Embryonic facial prominence (tissue), 1 donor: ENCODE measurements around the gene NTM.
"Not testable (repeated sequence)": the region's sequence is repeated elsewhere in the genome, so short reads cannot be mapped to it uniquely, and the experiment has no call there.

ENCODE experiments used
- DNase-seq: peaks from one replicate; pipeline ENCODE4 v3.0.0-alpha.2; 2016; ENCODE audit errors: extremely low spot score

NTM gene

DNA sequence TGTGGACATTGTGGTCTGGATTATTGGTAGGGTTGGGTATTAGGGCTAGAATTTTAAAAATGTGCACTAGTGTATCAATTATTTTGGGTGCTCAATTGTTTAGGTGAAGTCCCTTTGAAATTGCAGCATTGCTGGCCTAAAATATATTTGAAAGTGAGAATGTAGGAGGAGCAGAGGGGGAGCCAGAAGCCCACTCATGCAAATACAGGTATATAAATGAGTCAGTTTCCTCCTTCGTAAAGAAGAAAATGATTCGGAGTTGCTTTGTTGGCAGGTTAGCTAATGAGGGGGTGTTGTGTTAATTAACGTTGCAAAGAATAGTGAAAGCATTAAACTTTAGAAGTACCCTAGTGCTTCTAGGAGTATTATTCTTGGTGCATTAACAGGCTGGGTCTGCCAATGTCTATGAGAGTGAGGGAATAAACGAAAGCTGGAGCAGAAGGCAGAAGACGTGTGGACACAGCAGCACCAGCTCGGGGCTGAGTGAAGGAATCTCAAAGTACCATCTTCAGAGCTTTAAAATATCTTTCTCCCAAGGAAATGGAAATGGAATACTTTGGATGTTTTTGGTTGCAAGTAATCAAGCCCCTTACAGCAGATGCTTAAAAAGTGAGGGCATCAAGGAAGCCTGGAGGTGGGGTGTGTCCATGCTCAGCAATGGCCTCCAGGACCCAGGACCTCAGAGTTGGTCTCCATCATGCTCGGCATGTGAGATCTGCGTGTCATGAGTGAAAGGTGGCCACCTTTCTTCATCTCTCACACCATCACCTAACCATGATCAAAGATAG, 522.9 kb downstream of the NTM start:
- DNase-seq = no peak

DNA sequence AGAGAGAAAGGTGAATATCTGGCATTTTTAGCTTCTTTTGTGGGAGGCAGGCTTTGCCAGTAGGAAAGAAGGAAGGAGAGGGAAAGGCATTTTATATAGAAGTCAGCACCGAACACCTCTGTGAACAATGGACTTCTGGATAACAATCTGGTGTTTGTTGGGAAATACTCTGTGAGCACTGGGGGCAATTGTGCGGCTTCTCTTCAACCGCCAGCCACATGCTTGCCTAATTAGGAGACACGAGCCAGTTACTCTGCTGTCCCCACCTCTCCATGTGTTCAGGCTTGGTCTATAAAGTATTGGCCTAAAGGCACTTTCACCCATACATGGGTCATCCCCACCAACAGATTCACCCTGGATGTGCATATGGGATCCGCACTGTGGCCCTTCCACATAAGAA, 523.6 kb downstream of the NTM start:
- DNase-seq = no peak

DNA sequence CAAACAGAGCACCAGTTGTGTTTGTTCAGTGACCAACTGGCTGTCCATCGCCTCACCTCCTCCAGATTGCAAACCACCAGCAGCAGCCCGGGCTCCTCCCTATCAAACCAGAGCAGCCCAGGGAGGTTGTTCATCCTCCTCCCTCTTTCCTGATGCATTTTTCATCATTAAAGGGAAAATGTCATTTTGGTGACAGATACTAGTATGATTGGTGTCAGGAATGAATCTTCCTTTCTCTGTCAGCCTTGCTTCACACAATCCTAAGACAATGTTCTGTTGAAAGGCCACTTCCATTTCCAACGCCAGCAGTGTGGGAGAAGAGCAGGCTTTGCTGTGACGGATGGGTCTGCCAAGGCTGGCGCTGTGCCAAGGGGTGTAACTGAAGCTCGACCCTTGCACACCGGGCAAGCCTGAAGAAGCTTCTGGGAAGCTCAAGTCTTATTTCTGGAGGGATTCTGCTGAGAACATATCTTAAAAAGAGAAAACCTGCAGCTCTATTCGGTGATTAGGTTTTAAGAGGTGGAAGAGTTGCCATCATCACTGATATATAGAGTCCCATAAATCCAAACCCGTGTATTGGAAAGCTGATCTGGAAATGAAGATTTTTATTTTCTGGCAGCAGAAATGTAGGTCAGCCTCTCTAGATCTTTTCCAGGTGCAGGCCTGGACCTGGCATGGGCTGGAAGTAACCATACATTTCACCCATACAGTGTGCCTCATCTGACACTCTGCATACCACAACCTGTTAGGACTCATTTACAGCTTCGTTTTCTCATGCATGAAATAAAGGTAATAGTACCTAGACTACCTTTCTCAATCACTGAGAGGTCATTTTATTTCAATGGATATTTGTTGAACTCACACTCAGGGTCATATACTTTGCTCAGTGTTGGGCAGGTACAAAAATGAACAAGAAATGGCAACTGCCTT, 524.5 kb downstream of the NTM start:
- DNase-seq = no peak

DNA sequence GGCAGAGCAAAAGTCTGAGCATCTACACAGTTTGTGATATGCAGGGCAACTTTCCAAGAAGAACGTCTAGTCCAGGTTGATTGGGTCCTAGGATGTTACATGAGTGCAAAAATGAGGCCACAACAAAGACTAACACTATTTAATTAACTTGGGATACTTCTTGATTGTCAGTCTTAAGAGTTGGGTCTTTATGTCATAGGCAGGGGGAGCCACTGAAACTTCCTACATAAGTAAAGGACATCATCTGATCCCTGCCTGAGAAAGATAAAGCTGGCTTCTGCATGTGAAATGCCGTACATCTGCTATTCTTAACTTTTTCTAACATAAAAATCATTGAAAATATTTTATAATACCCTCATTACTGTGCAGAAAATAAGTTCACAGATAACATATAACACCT, 525.5 kb downstream of the NTM start:
- no peak for DNase-seq

DNA sequence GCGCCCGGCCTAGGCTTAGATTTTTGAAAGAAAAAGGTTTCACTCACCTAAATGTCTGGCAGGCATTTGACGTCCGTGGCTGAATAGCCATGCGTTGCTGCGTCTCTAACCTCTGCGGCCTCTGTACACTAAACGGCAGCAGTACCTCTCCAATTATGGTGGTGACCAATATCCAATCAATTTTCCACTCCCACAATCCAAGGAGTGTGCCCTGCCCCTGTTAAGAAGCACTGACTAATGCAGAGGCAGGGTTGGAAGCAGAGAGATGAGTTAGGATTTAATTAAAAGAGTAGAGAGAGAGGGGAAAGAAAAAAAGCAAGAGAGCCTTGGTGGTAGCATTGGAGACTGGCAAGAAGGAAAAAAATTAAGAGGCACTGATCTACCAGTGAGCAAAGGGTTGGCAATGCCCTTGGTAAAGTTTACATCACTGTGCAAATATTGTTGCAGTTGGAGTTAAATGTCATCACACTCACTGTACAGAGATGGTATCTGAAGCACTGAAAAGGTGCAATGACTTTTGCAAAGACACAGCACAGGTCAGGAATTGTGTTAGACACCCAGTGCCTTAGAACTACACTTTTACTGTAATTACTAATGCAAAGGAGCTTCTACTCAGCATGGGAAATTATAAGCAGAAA, 526.7 kb downstream of the NTM start:
- DNase-seq = no peak

DNA sequence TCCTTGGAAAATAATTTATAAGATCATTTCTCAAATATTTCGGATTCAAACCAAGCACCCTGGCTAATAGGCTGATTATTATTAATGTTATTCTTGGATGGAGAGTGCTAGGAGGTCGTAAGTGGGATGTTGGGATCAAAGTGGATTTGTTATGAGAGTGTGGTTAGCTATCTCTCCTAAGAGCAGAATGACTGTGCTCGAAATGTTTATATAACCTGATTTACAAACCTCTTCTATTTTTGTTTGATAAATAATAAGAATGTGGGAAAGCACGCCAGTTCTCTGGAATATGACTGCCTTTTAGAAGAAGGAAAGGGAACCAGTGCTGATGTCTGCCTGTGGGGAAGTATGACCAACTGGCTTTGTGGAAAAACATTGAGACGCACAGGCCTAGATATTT, 527.5 kb downstream of the NTM start:
- no peak for DNase-seq

DNA sequence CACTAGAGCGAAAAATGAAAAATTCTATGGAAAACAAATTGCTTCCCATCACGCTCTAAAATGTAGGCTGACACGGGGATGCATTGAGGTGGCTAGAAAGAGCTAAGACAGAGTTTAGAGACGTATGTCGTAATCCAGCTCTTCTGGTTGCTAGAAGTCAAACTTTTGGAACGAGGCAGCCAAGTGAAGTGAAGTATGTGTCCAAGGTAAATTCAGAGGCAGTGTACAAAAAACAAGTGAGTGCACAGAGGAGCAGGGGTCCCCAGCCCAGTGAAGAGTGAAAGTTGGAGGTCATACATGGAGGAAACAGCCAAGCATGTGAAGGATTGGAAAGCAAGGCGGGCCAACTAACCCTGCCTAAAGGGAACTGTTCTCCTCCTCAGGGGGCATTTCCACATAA, 528.5 kb downstream of the NTM start:
- DNase-seq = no peak

DNA sequence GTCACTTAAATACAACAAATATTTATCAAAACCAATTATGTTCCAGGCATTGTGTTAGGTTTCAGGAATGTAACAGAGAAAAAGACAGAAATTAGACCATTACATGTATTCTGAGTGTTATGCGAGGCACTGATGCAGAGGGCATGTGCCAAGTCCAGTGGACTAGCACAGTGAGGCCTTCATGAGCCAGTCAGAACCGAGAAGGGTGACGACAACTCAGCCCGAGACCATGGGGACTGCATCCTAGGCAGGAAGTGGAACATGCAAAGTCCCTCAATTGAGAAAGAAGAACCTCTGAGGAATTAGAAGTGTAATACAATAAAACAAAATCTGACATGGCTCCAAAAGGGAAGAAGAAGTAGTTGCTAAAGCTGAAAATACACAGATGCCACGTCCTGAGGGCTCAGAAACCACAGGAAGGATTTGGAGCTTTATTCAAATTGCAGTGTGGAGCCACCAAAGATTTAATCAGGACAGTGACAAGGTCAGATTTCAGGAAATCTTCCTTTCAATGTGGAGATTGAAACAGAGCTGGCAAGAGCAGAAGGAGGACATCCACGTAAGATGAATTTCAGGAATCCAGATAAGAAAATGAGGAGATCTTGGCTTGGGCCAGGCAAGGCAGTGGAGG, 529.6 kb downstream of the NTM start:
- no peak for DNase-seq

DNA sequence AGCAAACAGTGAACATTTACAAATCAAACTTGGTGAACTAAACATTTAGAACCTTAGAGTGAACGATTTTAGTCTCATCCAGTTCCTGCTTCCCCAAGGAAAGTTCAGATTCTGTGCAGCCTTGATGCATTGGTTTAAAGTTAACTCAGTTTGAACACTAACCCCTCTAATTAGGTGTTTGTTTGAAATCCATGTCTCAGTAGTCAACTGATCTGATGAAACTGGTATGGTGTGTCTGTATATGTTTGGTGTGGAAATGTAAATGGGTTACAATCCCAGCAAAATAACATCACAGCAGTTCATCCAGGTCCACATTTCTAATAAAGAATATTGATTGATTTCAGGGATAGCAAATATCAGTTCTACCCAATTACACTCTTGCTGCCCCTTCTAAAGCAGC, 532.0 kb downstream of the NTM start:
- DNase-seq = no peak

DNA sequence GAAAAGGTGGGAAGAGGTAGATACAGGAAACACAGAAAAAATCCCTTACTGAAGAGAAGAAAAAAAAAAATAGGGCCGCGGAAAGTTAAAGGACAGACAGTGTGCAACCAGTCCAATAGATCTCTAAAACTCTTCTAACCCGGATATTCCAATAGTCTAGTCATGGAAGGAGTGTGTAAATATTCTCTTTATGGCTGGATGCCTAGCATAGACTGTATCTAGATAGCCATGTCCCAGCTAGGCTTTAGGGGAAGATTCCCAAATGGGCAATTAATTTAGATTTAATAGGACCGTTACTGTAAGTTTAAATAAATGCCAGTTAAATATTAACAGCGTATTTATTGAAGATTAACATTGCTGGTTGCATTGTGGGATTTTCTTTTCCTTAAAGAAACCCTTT, 532.7 kb downstream of the NTM start:
- no peak for DNase-seq

DNA sequence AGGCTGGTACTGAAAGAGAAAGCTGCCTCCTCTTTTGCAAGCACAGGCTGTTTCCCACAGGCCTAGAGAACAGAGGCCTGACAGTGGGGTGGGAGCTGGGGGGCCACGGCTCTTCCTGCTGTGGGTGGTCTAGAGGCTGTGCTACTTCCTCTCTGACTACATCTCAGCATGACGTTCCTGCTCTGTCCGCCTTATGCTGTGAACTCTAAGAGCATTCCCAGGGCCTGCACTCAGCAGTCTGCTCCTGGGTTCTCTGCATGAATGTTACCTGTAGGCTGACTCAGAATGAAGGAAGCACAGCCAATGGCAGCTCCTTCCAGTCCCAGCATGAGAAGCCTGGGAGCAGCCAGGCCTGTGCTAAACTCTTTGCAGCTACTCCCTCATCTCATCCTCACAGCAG, 534.3 kb downstream of the NTM start:
- DNase-seq = no peak

DNA sequence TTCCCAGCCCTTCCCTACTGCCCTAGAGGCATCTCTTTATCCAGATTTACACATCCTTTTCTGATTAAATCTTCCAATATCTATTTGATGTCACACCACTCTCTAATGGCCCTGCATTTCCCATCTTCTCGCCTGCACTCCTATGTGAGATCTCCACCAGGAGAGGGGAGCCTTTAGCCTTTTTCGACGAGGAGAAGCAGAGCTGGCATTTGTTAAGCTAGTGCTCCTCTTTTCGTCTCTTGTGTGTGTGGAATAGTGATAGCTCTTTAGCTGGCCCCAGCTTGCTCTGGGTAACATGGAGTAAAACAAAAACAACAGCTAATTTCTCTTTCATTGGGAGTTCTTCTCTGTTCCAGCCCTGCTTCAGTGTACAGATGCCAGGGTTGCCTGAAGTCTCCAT, 536.5 kb downstream of the NTM start:
- DNase-seq = no peak

DNA sequence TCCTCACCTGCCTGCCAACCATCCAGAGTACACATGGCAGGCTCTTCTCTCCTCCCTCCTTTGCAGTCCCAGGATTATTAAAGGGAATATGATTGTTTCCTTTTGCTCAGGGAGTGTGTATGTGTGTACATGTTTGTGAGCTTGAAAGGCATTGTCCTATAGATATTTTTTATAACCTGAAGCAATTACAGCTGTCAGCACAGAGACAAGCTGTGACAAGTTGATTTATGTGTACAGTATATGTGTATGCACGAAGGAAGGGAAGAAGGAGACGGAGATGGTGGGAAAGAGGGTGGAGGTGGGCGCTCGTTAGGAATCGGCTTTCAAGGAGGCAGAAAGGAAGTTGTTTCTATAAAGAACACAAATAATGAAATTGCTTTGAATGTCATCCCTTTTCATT, 537.0 kb downstream of the NTM start:
- no peak for DNase-seq

DNA sequence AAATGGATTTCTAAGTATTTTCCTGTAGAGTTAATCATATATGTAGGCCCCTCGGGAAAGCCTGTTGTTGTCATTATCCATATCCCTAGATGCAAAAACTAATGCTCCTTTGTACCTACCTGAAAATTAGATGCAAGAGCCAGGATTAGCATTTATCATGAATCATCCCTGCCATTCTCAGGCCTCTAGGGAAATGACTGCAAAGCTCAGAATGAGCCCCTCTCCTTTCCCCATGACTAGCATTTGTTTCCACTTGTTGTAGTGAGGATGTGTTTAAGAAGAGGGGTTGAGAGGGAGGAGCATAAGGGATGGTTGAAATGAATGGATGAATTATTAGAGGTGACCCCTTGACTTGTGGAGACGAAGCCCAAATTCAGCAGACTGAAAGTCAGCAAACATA, 537.9 kb downstream of the NTM start:
- no peak for DNase-seq

DNA sequence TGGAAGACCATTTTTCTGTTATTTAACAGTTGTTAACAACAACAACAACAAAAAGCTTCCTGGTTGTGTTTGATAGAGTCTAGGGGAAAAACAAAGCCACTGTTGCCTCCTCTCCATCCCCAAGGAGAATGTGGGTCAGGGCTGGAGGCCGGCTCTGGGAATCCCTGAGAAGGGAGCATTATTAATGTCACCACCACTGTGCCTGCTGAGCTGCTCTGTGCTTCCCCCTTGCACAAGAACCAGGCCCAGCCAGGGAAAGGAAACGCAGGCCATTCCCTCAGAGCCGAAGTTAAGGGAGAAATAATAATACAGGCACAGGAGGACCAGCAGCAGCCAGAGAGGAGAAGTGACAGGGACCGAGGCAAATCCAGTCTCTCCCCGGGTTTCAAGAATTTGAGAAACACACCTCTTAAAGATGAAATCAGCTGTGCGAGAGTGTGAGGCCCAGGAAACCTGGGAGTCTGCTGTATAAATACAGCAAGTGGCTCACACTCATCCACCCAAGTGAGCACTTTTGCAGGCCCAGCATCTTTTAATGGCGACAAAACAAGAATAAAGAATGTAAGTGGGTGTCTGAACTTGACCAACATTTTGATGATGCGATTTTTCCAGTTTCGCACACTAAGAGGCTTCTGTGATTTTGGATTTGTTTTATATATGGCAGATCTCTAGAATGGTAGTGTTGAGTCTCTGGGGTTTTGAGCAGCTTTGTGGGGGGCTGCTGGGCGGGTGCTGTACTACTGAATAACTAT, 539.2 kb downstream of the NTM start:
- DNase-seq = no peak

DNA sequence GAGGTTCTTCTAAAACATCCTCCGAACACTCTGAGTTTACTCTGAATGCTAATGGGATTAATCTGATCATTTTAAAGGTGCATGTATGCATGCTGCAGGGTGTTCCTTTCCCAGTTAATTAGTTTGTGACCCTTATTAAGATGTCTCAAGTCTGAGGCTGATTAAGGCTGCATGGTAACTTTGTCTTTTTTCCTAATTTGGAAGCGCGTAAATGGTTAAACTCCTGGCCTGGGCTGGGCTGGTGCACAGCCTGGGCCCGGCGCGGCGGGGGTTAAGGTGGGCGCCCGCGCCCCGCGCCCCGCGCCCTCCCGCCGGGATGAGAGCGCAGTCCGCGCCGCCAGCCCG, 539.7 kb downstream of the NTM start:
- DNase-seq = no peak

DNA sequence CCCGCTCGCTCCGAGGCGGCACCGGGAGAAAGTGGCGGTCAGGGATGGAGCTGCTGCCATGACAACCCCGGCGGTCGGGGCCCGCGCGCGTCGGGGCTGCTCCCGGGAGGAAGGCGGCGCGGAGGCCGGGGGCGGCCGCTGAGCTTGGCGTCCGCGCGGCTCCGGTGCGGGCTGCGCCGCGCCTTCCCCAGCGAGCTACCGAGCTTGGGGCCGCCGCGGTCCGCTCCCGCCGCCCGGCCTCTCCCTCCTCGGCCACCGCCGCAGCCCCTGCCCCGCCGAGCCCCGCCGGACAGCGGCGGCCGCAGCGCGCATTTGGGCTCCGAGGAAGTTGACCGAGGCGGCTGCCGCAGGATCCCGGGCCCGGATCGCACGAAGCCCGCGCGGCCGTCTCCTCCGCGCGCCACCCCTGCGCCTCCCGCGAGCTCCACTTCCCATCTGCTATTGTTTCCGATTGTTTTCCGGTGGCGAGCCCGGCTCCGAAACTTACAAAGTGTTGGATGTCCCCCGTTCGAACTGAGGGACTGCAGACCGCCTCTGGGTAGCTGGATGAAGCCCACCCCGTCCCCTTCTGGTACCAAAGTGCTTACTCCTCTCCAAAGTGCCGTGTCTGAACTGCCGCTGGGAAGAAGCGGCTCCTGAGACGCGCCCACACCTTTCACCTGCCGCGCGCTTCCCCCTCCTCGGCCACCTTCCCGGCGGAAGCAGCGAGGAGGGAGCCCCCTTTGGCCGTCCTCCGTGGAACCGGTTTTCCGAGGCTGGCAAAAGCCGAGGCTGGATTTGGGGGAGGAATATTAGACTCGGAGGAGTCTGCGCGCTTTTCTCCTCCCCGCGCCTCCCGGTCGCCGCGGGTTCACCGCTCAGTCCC, 540.3 kb downstream of the NTM start:
- DNase-seq = no peak

DNA sequence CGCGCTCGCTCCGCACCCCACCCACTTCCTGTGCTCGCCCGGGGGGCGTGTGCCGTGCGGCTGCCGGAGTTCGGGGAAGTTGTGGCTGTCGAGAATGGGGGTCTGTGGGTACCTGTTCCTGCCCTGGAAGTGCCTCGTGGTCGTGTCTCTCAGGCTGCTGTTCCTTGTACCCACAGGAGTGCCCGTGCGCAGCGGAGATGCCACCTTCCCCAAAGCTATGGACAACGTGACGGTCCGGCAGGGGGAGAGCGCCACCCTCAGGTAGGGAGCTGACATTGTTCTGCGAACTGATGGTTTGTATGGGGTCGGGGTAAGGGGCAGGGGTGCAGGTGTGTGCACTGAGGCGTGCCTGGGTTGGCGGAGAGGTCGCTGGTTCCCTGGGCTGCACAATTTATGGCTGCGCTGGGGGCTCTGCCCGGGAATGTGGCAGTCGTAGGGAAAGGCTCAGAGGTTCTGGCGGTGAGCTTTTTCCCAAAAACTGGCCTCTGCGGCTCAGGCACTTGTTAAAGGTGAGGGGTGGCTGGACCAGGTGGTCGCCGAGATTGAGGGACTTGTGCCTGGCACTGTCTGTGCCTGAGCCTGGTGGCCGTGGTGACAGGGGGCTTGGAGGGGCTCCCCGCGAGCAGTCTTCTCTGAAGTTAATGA, 541.1 kb downstream of the NTM start:
- DNase-seq = not testable (repeated sequence)

DNA sequence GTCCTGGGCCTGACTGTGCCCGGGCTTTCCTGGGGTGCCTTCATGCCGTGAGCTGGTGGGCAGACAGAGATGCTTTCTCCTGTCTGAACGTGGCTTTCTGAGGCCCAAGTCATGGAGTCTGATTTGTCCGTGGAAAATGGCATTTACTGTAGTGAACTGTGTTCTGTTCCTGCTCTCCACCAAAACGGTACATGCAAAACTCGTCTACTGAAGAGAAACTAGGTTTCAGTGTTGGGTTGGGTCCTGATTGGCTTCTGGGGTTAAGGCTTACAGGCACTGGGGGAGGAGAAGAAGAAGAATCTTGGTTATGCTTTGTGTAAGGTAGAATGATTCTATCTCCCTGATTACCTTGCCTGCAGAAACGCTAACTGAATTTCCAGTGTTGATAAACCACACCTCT, 541.7 kb downstream of the NTM start:
- no peak for DNase-seq

DNA sequence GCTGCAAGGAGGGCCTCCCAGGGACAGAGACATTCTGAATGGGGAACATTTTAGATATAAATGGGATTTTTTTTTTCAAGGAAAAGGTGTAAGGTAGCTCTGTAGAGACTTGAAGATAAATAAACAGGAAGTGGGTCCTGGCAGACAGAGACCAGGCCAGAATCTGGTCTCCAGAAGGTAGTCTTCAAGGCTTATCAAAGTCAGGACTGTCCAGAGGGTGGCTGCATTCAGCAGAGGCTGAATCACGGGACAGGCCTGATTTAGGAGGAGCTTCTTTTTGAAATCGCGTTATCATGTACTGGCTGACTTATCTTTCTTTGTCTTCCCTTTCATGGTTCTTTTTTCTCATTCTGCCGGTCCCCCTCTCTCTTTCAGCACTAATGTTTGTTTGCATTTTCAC, 542.9 kb downstream of the NTM start:
- no peak for DNase-seq
